Thoracic aorta (tissue), 2 donors: Measurements from ENCODE around the gene TMPO. TPM values are rescaled to one million over a fixed set of nuclear protein-coding genes. Genes with fewer than 3 reads are reported as not detected.

Source experiments
- ATAC-seq: fragments of 150-250 bp; one replicate; pipeline ENCODE4 v1.8.0; 2017; ENCODE audit warnings: low read depth; ENCODE audit not compliant: insufficient number of reproducible peaks, low FRiP score
- DNase-seq: peaks from one replicate; pipeline ENCODE4 v3.0.0-alpha.2; 2020; ENCODE audit warnings: low spot score
- H3K27ac ChIP-seq, 2 donors: fragments of 200-600 bp; sonication (generic); 1 replicate in 1 of 2; 2 replicates in 1 of 2; pipeline ENCODE4 v1.5.1; 2016; ENCODE audit warnings: mild to moderate bottlenecking in 2 of 2, moderate library complexity in 2 of 2
- H3K27me3 ChIP-seq: fragments of 200-600 bp; sonication (generic); replicated peaks from 2 replicates; pipeline ENCODE4 v1.6.0; 2016; ENCODE audit warnings: mild to moderate bottlenecking; ENCODE audit not compliant: insufficient read depth
- H3K36me3 ChIP-seq: fragments of 200-600 bp; sonication (generic); one replicate; pipeline ENCODE4 v1.5.1; 2016
- H3K4me1 ChIP-seq, 2 donors: fragments of 200-600 bp; sonication (generic); 1 replicate in 1 of 2; 2 replicates in 1 of 2; pipeline versions ENCODE4 v1.5.1 to v1.6.0; 2016; ENCODE audit warnings: low read depth in 2 of 2, mild to moderate bottlenecking in 1 of 2; ENCODE audit not compliant: control insufficient read depth in 1 of 2
- H3K4me3 ChIP-seq: fragments of 200-600 bp; sonication (generic); 2 replicates; pipeline ENCODE4 v1.5.1; 2016; ENCODE audit warnings: mild to moderate bottlenecking
- H3K9me3 ChIP-seq: fragments of 200-600 bp; sonication (generic); 2 replicates; pipeline ENCODE4 v1.5.1; 2016
- total RNA-seq, 2 donors: library from RNA; depleted of rRNA; stranded (reverse); fragments of >200 nt; gene quantifications; one replicate each; pipeline versions ENCODE4 v1.1.0 to v1.2.3, GENCODE V29; 2016
- TF ChIP-seq, protein P1 (sequence below): fragments of 200-600 bp; sonication (generic); IDR thresholded peaks from one replicate; pipeline ENCODE4 v1.5.1; 2019; ENCODE audit warnings: antibody characterized with exemption

Gene TMPO
- total RNA-seq, 2 donors from 2014 or later, result 41.7 to 52.6 TPM

DNA sequence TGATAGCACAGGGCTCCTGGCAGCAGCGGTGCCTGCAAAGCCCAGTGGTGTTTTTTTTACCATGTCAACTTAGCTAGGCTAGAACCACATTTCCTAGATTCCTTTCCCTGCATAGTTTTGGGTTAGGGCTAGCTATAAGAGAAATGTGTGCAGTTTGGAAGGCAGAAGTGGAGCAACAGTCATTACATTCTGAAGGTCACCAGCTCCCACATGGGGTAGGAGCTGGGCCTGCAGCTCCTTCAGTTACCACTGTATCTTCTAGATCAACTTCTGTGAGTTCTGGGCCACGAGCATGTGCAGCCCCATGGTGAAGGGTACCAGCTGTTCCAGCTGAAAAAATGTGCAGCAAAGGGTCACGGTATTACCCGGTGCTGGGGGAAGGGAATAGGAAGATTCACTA, 75.8 kb downstream of the TMPO start:
- Histone ChIP-seq H3K4me1 (peaks cover 9 to 10% of the 10 kb centered on the region in 2 donors), H3K27ac (no peak overlapping the region), H3K36me3 (no peaks in the 10 kb centered on the region), H3K9me3 (no peaks in the 10 kb centered on the region), H3K27me3 (no peaks in the 10 kb centered on the region), H3K4me3 (no peak overlapping the region)
- TF ChIP-seq, protein P1, sequence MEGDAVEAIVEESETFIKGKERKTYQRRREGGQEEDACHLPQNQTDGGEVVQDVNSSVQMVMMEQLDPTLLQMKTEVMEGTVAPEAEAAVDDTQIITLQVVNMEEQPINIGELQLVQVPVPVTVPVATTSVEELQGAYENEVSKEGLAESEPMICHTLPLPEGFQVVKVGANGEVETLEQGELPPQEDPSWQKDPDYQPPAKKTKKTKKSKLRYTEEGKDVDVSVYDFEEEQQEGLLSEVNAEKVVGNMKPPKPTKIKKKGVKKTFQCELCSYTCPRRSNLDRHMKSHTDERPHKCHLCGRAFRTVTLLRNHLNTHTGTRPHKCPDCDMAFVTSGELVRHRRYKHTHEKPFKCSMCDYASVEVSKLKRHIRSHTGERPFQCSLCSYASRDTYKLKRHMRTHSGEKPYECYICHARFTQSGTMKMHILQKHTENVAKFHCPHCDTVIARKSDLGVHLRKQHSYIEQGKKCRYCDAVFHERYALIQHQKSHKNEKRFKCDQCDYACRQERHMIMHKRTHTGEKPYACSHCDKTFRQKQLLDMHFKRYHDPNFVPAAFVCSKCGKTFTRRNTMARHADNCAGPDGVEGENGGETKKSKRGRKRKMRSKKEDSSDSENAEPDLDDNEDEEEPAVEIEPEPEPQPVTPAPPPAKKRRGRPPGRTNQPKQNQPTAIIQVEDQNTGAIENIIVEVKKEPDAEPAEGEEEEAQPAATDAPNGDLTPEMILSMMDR, result no peak
- no peak for ATAC-seq
- no peak for DNase-seq

DNA sequence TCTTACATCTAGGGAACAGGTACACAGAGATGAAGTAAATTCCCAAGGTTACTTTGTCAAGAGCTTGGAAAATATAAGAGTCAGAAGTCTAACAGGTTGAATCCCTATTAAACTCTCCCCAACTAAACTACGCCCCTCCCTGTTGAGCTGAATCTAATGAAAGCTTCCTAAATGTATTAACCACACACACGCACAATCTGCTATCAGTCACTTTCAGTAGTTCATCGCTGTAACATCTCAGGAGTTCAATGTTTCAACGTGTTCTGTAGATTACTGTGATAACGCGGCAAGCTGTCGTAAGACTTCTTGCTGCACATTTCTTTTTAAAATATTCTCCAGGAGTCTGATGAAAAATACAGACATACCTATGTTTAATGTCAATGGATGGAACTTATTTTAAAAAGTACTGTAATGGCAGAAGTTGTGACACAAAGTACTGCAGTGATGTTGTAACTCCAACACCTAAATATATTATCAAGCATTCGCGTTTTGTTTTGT, 77.5 kb downstream of the TMPO start:
- DNase-seq (no peak), ATAC-seq (no peak)
- Histone ChIP-seq H3K36me3 (no peaks in the 10 kb centered on the region), H3K4me1 (peaks cover 14 to 20% of the 10 kb centered on the region in 2 donors), H3K27ac (peak overlapping the region; percentile 78 to 90), H3K27me3 (no peaks in the 10 kb centered on the region), H3K9me3 (no peaks in the 10 kb centered on the region), H3K4me3 (peak overlapping the region; percentile 99)
- TF ChIP-seq, protein P1, result no peak

DNA sequence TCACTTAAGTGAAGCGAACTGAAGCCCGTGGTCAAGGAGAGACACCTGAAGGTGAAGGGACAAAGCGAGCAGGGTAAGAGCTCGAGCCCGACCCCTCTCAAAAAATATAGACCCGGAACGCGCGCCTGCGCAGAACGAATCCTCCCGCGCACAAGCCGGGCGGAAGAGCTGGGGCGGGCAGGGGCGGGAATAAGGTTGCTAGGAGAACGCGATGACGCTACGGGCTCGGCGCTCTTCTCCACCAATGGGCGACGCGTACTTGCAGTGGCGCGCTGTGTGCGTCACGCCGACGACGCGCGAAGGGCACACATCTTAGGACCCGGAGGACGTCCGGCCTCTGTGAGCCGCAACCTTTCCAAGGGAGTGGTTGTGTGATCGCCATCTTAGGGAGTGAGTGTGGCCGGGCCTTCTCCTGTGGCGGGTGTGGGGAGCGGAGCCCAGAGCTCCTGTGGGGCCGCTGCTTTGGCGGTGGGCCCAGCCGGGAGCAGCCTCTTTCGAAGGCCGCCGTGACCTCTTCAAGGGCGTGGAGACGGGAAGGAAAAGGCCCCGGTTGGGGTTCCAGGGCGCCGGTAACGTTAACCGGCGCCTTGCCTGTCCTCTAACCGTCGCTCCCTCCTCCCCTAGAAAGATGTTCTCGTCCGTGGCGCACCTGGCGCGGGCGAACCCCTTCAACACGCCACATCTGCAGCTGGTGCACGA, 78.1 kb downstream of the TMPO start, which contains the start of gene SLC25A3:
SLC25A3 (plus strand) TSS at position 336 of the 699 bp plus-strand sequence; CDS start at position 629, 293 bp downstream.
- no peaks in the 10 kb centered on the region for H3K27me3 ChIP-seq
- peaks cover 14 to 20% of the 10 kb centered on the region in 2 donors for H3K4me1 ChIP-seq
- H3K4me3 ChIP-seq, result peak within 1 kb of the TSS; percentile 99
- DNase-seq (peak; percentile 86), ATAC-seq (peak; percentile 99)
- H3K27ac ChIP-seq, result peak within 1 kb of the TSS; percentile 90 to 97
- peaks cover 4% of the 10 kb centered on the region for H3K36me3 ChIP-seq
- TF ChIP-seq, protein P1, result no peak
- H3K9me3 ChIP-seq, result no peaks in the 10 kb centered on the region

DNA sequence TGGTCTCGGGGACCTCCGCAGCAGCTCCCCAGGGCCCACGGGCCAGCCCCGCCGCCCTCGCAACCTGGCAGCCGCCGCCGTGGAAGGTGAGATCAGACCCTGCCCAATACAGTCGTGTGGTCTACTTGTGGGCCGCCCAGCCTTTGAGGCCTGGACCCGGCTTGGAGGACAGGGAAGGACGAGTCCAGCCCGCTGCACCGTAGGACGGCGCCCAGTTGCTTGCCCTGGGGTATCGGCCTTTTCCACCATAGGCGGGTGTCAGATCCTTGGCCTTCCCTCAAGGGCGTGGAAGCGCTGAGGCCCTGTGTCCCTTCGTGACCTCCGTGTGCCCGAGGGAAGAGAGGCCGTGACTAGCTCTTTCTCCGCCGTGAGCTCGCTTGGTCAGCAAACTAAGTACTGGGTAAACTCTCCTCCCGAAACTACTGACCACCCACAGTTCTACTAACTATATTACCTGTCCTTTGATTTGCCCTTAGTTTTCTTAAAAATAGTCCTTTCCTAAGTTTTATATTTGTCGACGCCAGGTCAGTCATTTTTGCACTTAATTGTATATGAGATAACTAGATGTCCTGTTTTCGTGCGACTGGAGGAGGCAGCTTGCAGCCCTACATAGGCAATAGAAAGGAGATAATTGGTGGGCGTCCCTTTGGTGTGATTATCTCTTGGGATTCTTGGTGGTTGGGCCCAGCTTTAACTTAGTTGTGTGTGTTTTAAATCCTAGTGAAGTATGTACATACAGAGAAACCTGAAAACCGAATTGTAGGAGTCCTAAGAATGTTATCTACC, 78.9 kb downstream of the TMPO start:
- no peaks in the 10 kb centered on the region for H3K9me3 ChIP-seq
- H3K4me3 ChIP-seq, result peak overlapping the region; percentile 99
- peaks cover 14 to 20% of the 10 kb centered on the region in 2 donors for H3K4me1 ChIP-seq
- peak; percentile 11 for ATAC-seq
- no peaks in the 10 kb centered on the region for H3K27me3 ChIP-seq
- peak overlapping the region; percentile 90 to 97 for H3K27ac ChIP-seq
- TF ChIP-seq, protein P1, result no peak
- peak; percentile 13 for DNase-seq
- peaks cover 11% of the 10 kb centered on the region for H3K36me3 ChIP-seq
